Muscle of leg (tissue), 11 donors: Measurements from ENCODE around the gene EDNRA. TPM values are rescaled to one million over a fixed set of nuclear protein-coding genes. Genes with fewer than 3 reads are reported as not detected.
A peak's percentile ranks its signal among the peaks of the same experiment; 100 is the strongest.

Source experiments
- DNase-seq: peaks from one replicate; pipeline ENCODE4 v3.0.0; 2013
- H3K27ac ChIP-seq: one replicate; pipeline ENCODE4 v1.5.1; 2013; ENCODE audit warnings: mild to moderate bottlenecking, low read length, control low read depth
- H3K27me3 ChIP-seq: one replicate; pipeline ENCODE4 v1.6.1; 2013; ENCODE audit warnings: low read length; ENCODE audit not compliant: control insufficient read depth, insufficient read depth
- H3K36me3 ChIP-seq: one replicate; pipeline ENCODE4 v1.6.1; 2013; ENCODE audit warnings: low read length; ENCODE audit not compliant: control insufficient read depth, insufficient read depth
- H3K4me1 ChIP-seq: one replicate; pipeline ENCODE4 v1.6.1; 2013; ENCODE audit warnings: low read length; ENCODE audit not compliant: control insufficient read depth, insufficient read depth
- H3K4me3 ChIP-seq: one replicate; pipeline ENCODE4 v1.5.1; 2013; ENCODE audit warnings: low read length, control low read depth
- H3K9me3 ChIP-seq: replicated peaks from 2 replicates; pipeline ENCODE4 v1.6.1; 2013; ENCODE audit warnings: low read depth, low read length; ENCODE audit not compliant: control insufficient read depth
- WGBS: methylation state at CpG from one replicate; pipeline ENCODE4 v1.1.5; 2013; ENCODE audit warnings: missing lambda C conversion rate; ENCODE audit not compliant: insufficient coverage; 5-methylcytosine and 5-hydroxymethylcytosine counted together
- polyA plus RNA-seq, 8 donors: library from polyadenylated mRNA; unstranded; fragments of 120-200 nt; gene quantifications; one replicate each; pipeline versions ENCODE4 v1.2.1 to v1.2.3, GENCODE V29; 2013; ENCODE audit warnings: inconsistent platforms in 1 of 8, low replicate concordance in 1 of 8; ENCODE audit not compliant: insufficient read length in 8 of 8, insufficient read depth in 1 of 8
- total RNA-seq: library from RNA; stranded (reverse); fragments of 120-200 nt; gene quantifications from one replicate; pipeline ENCODE4 v1.2.4, GENCODE V29; 2013

EDNRA gene
- total and polyA plus RNA-seq, 9 donors, result 19.5 to 43.1 (median 32.2) TPM

DNA sequence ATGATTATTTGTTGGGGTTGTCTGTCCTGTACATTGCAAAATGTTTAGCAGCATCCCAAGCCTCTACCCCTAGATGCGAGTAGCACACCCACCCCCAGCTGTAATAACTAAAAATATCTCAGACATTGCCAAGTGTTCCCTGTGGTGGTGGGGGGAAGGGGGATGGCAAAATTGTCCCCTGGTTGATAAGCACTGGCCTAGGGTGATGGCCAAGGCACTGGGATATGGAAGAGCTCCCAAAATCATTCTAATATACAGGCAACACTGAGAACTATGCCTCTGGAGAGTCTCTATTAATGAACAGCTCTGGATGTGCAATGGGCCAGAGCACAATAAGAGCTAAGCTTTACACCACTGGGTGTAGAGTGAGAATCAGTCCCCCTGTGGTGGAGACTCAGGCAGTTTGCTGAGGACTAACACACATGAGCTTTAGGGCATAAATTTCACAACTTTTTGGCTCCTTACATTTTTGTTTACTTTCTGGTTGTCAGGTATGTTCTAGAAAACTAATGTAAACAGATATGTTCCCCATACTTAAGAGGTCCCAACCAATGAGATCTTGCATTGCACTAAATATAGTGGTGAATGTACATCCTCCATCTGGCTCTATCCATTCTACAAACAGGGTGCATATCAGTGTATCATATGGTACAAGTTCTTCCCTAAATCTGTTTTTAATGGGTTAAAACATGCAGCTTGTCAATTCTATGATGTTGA is 34.5 kb downstream of the EDNRA start:
- WGBS, result no CpG with 5 or more reads among the region's 1 CpG
- no peaks in the 10 kb centered on the region for H3K27me3 ChIP-seq
- no peak for DNase-seq

DNA sequence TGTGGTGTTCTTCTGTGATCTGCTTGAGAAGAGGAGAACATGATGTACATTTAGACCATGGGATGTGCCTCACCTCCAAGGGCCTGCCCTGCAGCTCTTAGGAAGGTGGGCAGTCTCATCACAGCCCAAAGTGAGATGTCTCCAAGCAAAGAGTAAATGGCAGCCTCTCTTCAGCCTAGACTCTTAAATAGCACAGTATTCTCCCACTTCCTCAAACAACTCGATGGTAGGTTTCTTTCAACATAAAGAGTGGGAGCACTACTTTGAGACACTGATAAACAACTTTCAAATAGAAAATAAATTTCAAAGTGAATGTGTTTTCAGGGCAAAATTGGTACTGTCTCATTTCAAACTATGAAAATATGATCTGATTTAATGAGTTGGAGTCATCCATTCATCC is 35.2 kb downstream of the EDNRA start:
- Histone ChIP-seq H3K4me1 (no peaks in the 10 kb centered on the region), H3K9me3 (no peaks in the 10 kb centered on the region), H3K27ac (no peak overlapping the region), H3K4me3 (no peak overlapping the region), H3K27me3 (no peaks in the 10 kb centered on the region), H3K36me3 (peaks cover 2% of the 10 kb centered on the region)
- no peak for DNase-seq
- WGBS, result no CpG with 5 or more reads among the region's 1 CpG

More for the DNA sequence above, 34.5 kb downstream of the EDNRA start:
- no peaks in the 10 kb centered on the region for H3K9me3 ChIP-seq
- no peak overlapping the region for H3K4me3 ChIP-seq
- peaks cover 2% of the 10 kb centered on the region for H3K36me3 ChIP-seq
- H3K27ac ChIP-seq, result no peak overlapping the region
- no peaks in the 10 kb centered on the region for H3K4me1 ChIP-seq

DNA sequence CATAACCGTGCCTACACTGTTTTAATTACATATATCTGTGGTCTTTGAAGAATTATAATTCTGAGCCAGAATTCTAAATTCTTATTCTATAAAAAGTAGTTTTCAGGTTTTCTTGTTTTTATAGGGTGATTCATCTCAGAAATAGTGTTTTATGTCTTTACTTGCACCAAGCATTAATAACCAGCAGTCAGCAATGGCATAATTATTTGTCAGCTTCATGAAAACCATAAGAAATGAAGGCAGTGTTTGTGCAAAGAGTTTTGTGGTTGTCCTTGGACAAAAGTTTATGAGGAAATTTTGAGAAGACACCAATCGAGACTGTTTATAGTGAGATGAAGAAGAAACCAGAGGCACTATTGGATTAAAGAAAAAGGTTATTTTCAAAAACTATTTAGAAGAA is 37.2 kb downstream of the EDNRA start:
- no peaks in the 10 kb centered on the region for H3K36me3 ChIP-seq
- H3K4me3 ChIP-seq, result no peak overlapping the region
- no peak for DNase-seq
- no peaks in the 10 kb centered on the region for H3K27me3 ChIP-seq
- no peaks in the 10 kb centered on the region for H3K4me1 ChIP-seq
- no peak overlapping the region for H3K27ac ChIP-seq
- no peaks in the 10 kb centered on the region for H3K9me3 ChIP-seq
- WGBS, result no CpG with 5 or more reads among the region's 2 CpGs

DNA sequence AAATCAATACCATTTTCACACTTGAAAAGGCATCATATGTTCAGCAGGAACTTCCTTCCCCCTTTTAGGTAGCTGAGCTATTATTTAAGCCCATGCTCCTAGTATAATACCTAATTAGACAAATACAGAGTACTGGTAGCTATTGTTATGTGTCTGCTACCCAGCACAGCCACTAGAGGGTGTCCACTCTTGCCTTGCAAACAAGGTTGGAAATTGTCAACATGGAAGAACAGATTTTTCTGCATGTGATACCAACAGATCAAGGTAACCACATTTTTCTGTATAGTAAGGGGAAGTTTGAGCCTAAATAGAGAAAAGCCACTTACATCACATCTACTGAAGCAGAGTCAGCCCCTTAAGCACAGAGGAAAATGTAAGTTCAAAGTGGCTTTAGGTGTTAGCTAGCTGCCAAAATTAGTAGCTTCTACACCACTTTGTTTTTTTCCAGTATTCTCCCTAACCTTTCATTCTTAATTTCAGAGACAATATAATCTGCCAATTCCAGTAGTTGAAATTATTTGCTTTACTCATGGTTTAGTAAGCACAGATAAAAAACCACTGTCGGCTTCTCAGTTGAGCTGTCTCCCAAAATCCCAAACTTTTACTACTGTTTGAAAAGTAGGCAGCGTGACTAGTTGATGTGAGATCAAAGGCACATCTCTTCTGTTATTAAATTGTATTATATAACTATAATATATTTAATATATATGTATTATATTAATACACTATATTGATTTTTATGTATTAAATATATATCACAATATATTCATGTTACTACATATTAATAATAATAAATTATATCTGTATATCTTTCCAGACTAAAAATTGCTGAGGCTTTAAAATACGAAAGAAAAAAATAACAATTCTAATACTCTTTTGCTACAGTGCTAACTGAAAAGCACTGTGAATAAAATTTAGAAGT is 38.2 kb downstream of the EDNRA start:
- no peaks in the 10 kb centered on the region for H3K9me3 ChIP-seq
- no peak overlapping the region for H3K27ac ChIP-seq
- no peaks in the 10 kb centered on the region for H3K4me1 ChIP-seq
- WGBS, result no CpG with 5 or more reads among the region's 3 CpGs
- no peaks in the 10 kb centered on the region for H3K27me3 ChIP-seq
- no peaks in the 10 kb centered on the region for H3K36me3 ChIP-seq
- peak; percentile 44 for DNase-seq
- no peak overlapping the region for H3K4me3 ChIP-seq

DNA sequence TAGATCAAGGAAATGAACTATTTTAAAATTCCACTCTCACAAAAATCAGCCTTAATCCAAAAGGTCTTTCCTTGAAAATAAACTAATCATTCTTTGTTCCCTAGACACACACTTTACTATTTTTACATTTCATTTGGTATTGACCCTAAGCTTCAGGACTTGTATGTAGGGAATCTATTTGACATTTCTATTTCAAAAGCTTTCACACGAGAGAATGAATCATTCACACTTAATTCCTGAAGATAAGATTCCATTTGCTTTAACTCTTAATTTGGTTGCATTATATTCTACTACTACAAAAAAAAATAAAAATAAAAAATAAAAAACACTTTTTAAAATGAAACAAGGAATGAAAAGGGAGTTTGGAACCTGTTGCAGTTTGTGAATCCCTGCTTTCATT is 43.7 kb downstream of the EDNRA start:
- Histone ChIP-seq H3K9me3 (no peaks in the 10 kb centered on the region), H3K4me3 (no peak overlapping the region), H3K27ac (no peak overlapping the region), H3K27me3 (no peaks in the 10 kb centered on the region), H3K36me3 (no peaks in the 10 kb centered on the region), H3K4me1 (no peaks in the 10 kb centered on the region)
- WGBS, result no CpG with 5 or more reads among the region's 1 CpG
- no peak for DNase-seq

DNA sequence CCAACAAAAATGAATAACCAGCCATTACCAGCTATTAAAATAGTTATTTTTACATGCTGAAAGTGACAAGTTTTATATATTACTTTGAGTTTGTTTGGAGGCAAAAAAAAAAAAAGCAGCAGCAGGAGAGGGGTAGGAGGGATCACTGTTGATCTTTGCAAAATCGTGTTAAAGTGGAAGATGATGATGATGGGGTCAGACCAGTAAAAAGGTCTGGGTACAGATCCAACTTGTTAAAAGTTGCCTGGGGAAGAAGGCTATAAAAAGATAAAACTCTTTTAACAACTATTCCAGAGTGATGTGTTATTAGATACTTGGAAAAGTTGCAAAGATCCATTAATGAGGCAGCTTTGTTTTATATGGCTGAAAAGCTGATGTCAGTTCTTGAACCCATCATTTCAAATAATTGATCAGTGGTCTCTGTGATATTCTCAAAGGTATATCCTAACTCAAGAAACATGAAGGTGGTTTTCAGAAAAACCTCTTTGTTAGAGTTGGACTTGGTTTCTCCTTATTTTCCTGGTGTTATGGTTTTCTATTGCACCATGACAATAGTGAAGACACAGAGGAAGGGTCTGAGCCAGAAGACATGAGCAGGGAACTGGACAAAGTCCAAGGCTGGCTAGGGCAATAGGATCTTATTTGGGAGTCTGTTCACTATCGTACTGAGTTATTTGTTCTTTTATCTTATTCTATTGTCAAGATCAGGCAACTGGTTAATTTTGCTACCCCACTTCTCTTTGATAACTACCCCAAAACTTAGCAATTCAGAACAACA is 44.8 kb downstream of the EDNRA start:
- H3K4me1 ChIP-seq, result no peaks in the 10 kb centered on the region
- no peak overlapping the region for H3K27ac ChIP-seq
- no peaks in the 10 kb centered on the region for H3K9me3 ChIP-seq
- H3K36me3 ChIP-seq, result no peaks in the 10 kb centered on the region
- no peak overlapping the region for H3K4me3 ChIP-seq
- no peak for DNase-seq
- no CpG with 5 or more reads among the region's 2 CpGs for WGBS
- H3K27me3 ChIP-seq, result no peaks in the 10 kb centered on the region

DNA sequence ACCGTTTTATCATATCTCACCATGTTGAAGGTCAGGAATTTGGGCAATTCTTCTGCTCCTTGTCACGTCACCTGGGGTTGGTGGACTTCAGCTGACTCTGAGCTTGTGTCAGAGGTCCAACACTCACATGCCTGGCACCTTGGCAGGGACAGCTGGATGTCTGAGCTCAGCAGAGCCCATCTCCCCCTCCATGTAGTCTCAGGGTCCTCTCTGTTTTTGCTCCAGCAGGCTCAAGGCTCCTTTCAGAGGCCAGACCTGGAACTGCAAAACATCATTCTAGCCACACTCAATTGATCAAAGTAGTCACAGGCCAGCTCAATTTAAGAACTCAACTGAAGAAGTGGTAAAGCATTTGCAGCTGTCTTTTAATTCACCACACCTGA is 45.4 kb downstream of the EDNRA start:
- no peak overlapping the region for H3K4me3 ChIP-seq
- no peaks in the 10 kb centered on the region for H3K27me3 ChIP-seq
- H3K36me3 ChIP-seq, result no peaks in the 10 kb centered on the region
- no peak overlapping the region for H3K27ac ChIP-seq
- no peak for DNase-seq
- no peaks in the 10 kb centered on the region for H3K9me3 ChIP-seq
- 88% methylated on average over 2 of the region's 2 CpGs for WGBS
- H3K4me1 ChIP-seq, result no peaks in the 10 kb centered on the region

DNA sequence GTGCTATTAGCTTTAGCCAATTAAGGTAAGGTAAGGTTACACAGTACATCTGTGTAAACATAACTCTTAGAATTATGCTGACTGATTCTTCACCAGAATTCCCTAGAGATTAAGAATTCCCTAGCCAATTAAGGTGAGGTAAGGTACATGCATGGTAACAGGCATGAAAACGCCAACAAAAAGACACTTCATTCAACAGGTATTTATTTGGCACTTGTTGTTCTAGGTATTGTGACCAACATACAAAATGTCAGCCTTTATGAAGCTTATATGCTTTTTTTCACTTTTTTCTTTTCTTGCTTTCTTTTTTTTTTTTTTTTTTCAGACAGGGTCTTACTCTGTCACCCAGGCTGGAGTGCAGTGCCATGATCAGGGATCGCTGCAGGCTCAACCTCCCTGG is 47.2 kb downstream of the EDNRA start:
- no CpG with 5 or more reads among the region's 2 CpGs for WGBS
- Histone ChIP-seq H3K4me3 (no peak overlapping the region), H3K27ac (no peak overlapping the region), H3K4me1 (no peaks in the 10 kb centered on the region), H3K36me3 (no peaks in the 10 kb centered on the region), H3K9me3 (no peaks in the 10 kb centered on the region), H3K27me3 (no peaks in the 10 kb centered on the region)
- DNase-seq, result no peak

DNA sequence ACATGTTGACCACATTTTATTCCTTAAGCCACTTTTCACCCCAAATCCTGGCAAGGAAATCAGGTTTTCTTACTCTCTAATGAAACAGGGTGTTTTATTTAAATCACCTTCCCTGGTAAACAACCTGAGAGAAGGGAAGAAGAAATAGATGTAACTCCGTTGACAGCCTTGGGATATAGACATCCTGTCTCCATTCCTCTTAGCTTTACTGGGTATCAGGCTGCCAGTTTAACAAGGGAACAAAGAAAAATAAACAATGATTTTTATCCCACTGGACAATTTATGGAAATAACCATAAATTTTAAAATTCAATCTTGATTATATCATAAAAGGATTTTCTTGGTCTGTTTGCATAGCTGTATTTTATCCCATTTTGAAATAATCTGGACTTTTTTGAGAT is 49.2 kb downstream of the EDNRA start:
- DNase-seq, result no peak
- Histone ChIP-seq H3K27ac (no peak overlapping the region), H3K9me3 (no peaks in the 10 kb centered on the region), H3K4me3 (no peak overlapping the region), H3K36me3 (no peaks in the 10 kb centered on the region), H3K27me3 (no peaks in the 10 kb centered on the region), H3K4me1 (peaks cover 2% of the 10 kb centered on the region)
- no CpG with 5 or more reads among the region's 1 CpG for WGBS

DNA sequence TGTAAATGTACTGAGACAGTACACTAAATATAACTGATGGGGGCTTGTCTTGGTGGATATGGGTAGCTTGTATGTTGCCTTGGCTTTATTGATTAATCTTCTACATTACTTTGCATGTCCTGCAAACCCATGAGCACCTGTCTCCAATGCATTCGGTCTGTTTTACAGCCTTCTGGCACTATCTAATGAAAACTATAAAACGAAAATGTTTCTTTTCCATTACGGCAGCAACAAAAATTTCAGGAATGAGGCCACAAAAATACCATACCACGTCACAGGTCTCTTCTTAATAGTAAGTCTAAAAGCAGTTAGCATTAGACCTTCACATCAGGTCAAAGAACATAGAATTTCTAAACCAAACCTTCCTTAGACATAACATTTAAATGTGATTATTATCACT is 49.8 kb downstream of the EDNRA start:
- H3K27me3 ChIP-seq, result no peaks in the 10 kb centered on the region
- H3K4me3 ChIP-seq, result no peak overlapping the region
- H3K27ac ChIP-seq, result no peak overlapping the region
- 17% methylated on average over 3 of the region's 4 CpGs for WGBS
- H3K36me3 ChIP-seq, result no peaks in the 10 kb centered on the region
- DNase-seq, result no peak
- H3K4me1 ChIP-seq, result peaks cover 2% of the 10 kb centered on the region
- H3K9me3 ChIP-seq, result no peaks in the 10 kb centered on the region
